GM18907 (cell line): Measurements from ENCODE around the gene FRMPD2.
"Not testable (repeated sequence)": the region's sequence is repeated elsewhere in the genome, so short reads cannot be mapped to it uniquely, and the experiment has no call there.

Source experiments
- ATAC-seq: cut with Tn5 transposase; IDR thresholded peaks from one replicate; pipeline ENCODE4 v1.9.1; 2021; ENCODE audit warnings: mild to moderate bottlenecking, moderate library complexity; ENCODE audit not compliant: unreplicated experiment

Gene FRMPD2

DNA sequence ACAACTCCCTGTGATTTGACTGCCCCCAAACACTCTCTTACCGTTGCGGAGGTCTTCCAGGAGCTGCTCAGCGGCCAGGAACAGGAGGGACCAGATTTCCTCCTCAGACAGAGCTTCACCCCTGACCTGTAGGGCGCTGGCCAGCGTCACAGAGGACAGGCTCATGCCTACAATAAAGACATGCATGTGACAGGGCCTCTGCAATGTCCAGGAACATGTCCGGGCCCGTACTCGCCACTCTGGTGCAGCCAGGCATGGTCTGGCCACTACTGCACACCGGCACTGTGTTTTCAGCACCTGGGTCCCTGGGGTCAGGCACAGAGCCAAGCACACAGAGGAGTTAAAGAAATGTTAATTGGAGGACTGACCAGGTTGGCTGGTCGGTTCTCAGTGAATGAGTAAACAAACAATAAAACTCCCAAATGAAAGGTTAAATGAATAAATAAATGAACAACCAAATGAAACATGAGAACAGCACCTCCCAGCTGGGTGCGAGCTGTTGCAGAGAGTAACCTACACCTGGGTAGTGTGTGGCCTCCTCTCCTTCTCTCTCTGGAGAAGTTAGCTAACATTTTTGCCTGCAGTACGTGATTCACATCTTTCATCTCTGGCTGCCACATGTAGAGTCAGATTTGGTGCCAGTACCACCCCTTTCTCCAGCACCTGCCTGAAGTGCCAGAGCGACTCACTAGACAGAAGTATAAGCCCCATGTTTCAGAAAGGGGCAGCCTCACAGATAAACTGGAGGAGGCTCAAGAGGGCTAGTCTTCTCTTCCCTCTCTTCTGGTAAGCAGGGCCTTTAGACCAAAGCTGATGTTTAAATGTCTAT, 22.8 kb downstream of the FRMPD2 start:
- no peak for ATAC-seq

DNA sequence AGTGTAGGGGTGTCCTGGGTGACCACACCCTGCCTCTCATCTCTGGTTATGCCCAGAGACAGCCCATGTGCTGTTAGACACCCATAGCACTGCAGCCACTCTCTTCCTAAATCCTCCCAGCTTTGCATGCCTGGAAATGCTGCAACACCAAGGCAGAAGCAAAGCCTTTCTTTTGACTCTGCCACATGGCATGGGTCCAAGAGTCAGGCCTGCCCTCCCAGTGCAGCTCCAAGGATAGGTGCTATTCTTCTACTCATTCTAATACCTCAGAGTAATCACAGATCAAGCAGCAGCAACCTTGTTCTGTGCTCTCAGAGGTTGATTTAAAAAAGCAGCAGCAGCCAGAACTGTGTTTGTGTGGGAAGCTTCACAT, 23.4 kb downstream of the FRMPD2 start:
- ATAC-seq: no peak

DNA sequence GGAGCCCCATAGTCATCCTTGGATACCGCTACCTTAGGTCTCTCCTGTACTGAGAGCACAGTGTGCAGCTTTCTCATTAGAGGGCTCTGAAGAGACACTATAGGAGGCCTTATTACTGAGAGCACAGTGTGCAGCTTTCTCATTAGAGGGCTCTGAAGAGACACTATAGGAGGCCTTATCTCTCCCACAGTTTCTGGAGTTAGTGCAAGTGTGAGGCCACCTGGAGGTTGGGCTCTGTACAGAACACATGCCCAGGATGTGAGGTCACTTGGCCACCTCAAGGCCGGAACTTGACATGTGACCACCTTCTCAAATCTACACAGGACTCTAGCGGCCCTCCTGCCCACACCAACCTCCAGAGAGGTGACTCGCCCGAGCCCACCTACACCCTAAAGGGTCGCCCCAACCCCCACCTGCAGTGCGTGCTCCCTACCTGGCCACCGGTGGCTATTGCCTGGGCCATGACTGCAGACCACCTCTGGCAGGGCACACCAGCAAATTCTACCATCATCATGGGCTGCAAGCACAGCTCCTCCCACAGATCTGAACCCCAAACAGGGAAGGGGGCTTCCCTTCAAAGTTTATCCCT, 24.6 kb downstream of the FRMPD2 start:
- no peak for ATAC-seq

- ATAC-seq: no peak
Measured at GRCh38 chr10:48249004-48249762, 25.3 kb downstream of the FRMPD2 start.

DNA sequence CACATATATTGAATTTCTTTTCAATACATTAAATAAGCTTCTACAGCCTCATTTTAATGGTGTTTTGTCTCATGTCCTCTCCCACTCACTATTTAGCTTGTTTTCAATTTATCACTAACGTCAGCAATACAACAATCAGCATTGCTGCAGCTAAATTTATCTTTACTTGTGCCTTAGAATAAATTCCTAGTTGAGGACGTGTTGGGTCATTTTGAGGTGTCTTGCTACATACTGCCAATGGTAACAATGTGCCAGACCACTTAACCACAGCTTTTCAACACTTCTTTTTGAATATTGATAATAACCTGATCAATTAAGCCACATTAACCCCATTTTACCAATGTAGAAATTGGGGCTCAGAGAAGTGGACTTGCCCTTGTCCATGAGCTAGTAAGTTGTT, 26.0 kb downstream of the FRMPD2 start:
- ATAC-seq: no peak

- no peak for ATAC-seq
Measured at GRCh38 chr10:48247680-48248079, 26.8 kb downstream of the FRMPD2 start.

GRCh38 chr10:48246501-48246900, 28.0 kb downstream of the FRMPD2 start:
- no peak for ATAC-seq

- ATAC-seq: no peak
Measured at GRCh38 chr10:48245977-48246376, 28.5 kb downstream of the FRMPD2 start.

DNA sequence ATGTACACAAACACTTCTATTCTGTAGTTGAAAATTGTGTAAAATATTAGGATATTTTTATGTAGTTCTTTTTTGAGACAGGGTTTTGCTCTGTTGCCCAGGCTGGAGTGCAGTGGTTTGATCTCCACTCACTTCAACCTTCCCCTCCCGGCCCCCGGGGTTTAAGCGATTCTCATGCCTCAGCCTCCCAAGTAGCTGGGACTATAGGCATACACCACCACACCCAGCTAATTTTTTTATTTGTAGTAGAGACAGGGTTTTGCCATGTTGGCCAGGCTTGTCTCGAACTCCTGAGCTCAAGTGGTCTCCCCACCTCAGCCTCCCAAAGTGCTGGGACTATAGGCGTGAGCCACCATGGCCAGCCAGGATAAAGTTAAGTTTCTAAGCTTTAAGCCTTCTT, 30.6 kb downstream of the FRMPD2 start:
- ATAC-seq: not testable (repeated sequence)

DNA sequence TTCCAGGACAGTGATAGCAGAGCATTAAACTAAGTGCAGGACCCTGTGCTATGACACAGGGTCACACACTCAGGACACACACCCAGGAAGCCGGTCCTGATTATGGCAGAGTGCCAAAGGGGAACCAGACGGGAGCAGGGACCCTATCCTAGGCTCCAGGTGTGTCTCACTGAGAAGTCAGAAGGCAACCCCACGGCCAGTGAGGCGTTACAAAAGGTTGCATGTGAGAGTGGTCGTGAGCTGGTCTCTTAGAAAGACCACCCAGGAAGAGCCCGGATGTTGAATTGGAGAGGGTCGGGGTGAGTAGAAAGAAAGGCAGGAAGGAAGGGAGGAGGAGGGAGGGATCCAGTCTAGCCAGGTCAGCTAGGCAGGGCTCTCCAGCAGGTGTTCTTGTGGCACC, 31.0 kb downstream of the FRMPD2 start:
- no peak for ATAC-seq

- ATAC-seq: no peak
Measured at GRCh38 chr10:48242171-48242904, 32.2 kb downstream of the FRMPD2 start.

- no peak for ATAC-seq
Measured at GRCh38 chr10:48241332-48241731, 33.2 kb downstream of the FRMPD2 start.

DNA sequence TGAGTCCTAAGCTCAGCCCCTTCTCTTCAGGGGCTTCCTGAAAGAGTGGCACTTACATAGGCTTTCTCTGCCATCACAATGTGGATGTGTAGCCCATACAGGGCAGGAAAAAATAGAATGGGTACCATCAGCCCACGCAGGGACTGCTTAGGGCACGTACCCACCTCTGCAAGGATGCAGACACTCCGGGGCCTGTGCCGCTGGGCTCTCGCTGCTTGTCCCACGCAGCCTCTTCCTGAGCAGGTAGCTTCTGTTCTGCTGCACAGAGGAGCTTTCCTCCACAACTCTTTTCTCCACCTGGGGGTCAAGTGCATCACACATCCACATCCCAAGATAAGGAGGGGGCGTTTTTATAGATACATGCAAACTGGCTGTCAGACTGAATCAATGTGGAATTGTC, 34.3 kb downstream of the FRMPD2 start:
- no peak for ATAC-seq

- no peak for ATAC-seq
Measured at GRCh38 chr10:48239618-48240017, 34.9 kb downstream of the FRMPD2 start.

DNA sequence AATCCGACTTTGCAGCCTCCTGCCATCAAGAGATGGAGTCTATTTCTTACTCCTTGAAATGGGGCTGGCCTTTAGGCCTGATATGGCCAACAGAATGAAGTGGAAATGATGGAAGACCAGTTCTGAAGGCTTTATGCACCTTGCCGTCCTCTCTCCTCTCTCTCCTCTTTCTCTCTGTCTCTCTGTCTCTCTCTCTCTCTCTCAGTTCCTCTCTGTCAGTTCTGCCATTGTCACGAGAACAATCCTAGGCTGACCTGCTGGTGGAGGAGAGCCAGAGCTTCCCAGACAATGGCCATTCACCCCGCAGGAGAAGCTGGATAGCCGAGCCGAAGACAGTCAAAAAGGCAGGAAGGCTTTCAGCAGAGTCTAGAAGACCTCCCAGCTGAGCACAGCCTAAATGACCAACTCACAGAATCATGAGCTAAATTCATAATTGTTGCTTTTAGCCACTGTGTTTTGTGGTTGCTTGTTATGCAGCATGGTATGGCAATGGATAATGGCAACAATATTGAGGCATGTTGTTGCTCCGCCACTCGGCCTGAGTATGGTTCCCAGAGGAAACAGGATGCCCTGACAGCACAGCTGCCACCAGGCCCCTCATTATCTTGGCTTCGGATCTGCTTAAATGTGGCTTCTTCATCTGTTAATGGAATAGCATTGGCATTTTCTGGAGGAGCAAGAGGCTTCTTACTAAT, 35.5 kb downstream of the FRMPD2 start:
- no peak for ATAC-seq

DNA sequence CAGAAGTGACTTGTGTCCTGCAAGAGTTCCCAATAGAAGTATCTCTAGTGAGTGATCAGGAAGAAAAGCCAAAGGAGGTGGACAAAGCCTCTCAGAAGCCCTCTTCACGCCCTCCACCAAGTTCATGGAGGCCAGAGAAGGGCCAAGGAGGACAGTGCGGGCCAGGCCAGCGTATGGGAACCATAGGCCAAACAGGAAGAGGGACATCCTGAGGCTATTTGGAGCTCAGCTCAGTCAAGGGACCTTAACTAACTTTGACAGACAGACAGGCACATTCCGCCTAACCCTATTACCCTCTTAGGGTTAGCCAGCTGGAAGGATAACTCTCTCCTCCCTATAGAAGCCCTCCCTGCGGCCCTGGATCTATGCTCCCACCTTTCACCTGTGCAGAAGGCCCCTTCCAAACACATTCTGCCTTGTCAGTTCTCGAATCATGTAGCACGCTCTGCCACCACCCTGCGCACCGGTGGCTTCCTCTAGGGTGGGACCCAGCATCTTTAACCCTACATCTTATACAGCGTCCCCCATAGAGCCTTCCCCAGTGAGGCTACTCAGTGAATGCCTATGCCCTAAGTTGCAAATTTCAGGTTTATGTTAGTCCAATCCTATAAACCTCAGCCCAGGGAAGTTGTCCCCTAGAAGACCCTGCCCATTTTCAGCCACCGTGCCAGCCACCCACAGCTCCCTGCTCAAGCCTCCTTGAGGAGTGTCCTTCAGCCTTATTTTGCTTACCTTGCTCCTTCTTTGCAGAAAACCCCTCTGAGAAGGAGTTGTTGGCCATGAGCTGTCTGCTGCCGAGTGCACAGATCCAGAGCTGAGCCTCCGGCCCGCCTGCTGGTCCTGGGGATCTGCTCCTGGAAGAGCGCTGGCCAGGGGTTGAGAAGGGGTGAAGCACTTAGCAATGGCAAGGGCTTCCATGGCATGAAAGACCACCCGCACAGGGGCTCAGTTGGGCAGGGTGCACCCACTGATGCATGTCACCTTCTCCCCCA, 36.9 kb downstream of the FRMPD2 start:
- ATAC-seq: no peak

DNA sequence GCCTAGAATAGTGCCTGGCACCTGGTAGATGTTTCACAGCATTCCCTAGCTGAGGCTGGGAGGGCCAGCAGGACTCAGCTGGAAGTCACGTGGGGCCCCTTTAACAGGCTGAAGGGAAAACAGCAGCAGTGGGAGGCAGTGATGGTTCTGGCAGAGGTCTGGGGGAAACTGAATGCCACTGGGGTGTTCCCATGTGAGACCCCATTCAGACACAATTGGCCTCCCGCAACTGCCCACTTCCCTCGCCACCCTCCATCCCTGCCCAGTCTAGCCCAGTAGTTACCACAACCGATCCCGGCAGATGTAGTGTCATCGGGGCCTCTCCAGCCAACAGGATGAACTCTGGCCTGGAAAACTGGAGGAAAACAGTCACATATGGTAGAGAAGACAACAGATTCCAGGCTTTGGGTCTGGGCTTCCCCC, 38.3 kb downstream of the FRMPD2 start:
- no peak for ATAC-seq

DNA sequence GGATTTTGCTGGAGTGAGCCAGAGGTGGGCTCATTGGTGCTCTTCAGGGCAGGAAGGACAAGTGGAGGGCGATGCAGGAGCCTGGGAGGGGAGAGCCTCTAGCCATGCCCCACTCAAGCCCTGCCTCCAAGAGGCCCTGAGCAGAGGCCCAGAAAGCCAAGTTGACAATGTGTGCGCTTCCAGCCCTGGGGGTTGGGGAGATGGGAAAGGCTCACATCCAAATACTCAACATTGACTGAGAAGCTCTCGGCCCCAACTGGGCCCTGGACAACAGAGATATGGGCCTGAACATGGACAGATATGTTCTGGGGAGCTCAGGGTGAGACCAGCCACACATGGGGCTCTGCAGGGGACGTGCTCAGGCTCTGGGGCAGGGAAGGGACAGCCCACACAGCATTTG, 39.0 kb downstream of the FRMPD2 start:
- ATAC-seq: no peak

DNA sequence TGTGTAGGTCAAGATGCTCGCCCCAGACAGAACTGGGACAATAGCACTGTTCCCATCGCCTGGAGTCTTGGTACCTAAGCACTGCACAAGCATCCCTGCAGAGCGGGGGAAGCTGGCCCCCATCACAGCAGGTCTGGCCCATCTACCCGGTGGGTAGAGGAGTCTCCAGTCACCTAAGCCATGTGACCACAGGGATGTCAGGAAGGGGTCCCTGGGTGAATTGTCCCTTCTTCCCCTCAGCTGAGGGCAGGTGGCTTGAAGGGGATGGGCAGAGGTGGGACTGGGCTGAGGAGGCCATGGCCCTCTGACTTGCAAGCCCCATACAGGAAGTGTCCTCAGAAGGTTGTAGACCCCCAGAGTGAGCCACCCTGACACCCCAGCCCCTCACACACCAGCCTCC, 39.7 kb downstream of the FRMPD2 start:
- no peak for ATAC-seq
